Type B pancreatic cell (in vitro differentiated cells): Measurements from ENCODE around the gene TMEM39B. TPM values are rescaled to one million over a fixed set of nuclear protein-coding genes. Genes with fewer than 3 reads are reported as not detected.
"Not testable (repeated sequence)": the region's sequence is repeated elsewhere in the genome, so short reads cannot be mapped to it uniquely, and the experiment has no call there.

ENCODE experiments used
- DNase-seq: peaks from one replicate; pipeline ENCODE4 v3.0.0; 2021; ENCODE audit warnings: mixed read lengths; ENCODE audit not compliant: unreplicated experiment; ENCODE audit errors: extremely low spot score
- H3K27ac Mint-ChIP-seq: 2 replicates; pipeline ENCODE4 v1.8.0; 2021; ENCODE audit warnings: mild to moderate bottlenecking, mixed read lengths
- H3K27me3 Mint-ChIP-seq: 2 replicates; pipeline ENCODE4 v1.8.0; 2021; ENCODE audit warnings: mixed read lengths
- H3K36me3 Mint-ChIP-seq: 2 replicates; pipeline ENCODE4 v1.8.0; 2021; ENCODE audit warnings: mixed read lengths
- H3K4me1 Mint-ChIP-seq: one replicate; pipeline ENCODE4 v1.8.0; 2021; ENCODE audit warnings: mixed read lengths; ENCODE audit not compliant: unreplicated experiment
- H3K4me3 Mint-ChIP-seq: 2 replicates; pipeline ENCODE4 v1.8.0; 2021; ENCODE audit warnings: mild to moderate bottlenecking, mixed read lengths
- H3K9me3 Mint-ChIP-seq: 2 replicates; pipeline ENCODE4 v1.8.0; 2021; ENCODE audit warnings: mixed read lengths
- CTCF ChIP-seq: fragments of 200-600 bp; sonication (generic); conservative IDR thresholded peaks from 2 replicates; pipeline ENCODE4 v1.5.0; 2021; ENCODE audit warnings: antibody characterized with exemption, mild to moderate bottlenecking
- total RNA-seq: library from RNA; stranded (reverse); gene quantifications from 2 replicates; pipeline ENCODE4 v1.2.1, GENCODE V29; 2021; ENCODE audit warnings: low replicate concordance

The TMEM39B gene
- total RNA-seq, 1 donor from 2014 or later: 23.3 TPM

- peaks cover 26% of the 10 kb centered on the region for H3K4me1 Mint-ChIP-seq
- TF ChIP-seq CTCF: no peak
- DNase-seq: no peak
- no peak overlapping the region for H3K4me3 Mint-ChIP-seq
- H3K9me3 Mint-ChIP-seq: no peaks in the 10 kb centered on the region
- no peak overlapping the region for H3K27ac Mint-ChIP-seq
- H3K36me3 Mint-ChIP-seq: peaks cover 5% of the 10 kb centered on the region
- H3K27me3 Mint-ChIP-seq: no peaks in the 10 kb centered on the region
Observed at GRCh38 chr1:32128479-32128878, 55.7 kb downstream of the TMEM39B start.

GRCh38 chr1:32128964-32129363, 56.2 kb downstream of the TMEM39B start:
- no peak for DNase-seq
- Mint-ChIP-seq H3K27ac (no peak overlapping the region), H3K4me1 (peaks cover 28% of the 10 kb centered on the region), H3K4me3 (no peak overlapping the region), H3K36me3 (peaks cover 8% of the 10 kb centered on the region), H3K9me3 (no peaks in the 10 kb centered on the region), H3K27me3 (no peaks in the 10 kb centered on the region)
- TF ChIP-seq CTCF: no peak

- not testable (repeated sequence) for H3K36me3 Mint-ChIP-seq, H3K27me3 Mint-ChIP-seq, H3K9me3 Mint-ChIP-seq, DNase-seq, H3K4me3 Mint-ChIP-seq
- Mint-ChIP-seq H3K4me1 (peaks cover 18% of the 10 kb centered on the region), H3K27ac (peak overlapping the region; percentile 95)
Observed at GRCh38 chr1:32133950-32134280, 61.2 kb downstream of the TMEM39B start.

- no peak for TF ChIP-seq CTCF
- H3K4me3 Mint-ChIP-seq: no peak overlapping the region
- H3K9me3 Mint-ChIP-seq: no peaks in the 10 kb centered on the region
- peaks cover 21% of the 10 kb centered on the region for H3K4me1 Mint-ChIP-seq
- no peak for DNase-seq
- H3K27me3 Mint-ChIP-seq: no peaks in the 10 kb centered on the region
- H3K36me3 Mint-ChIP-seq: peaks cover 8% of the 10 kb centered on the region
- H3K27ac Mint-ChIP-seq: peak overlapping the region; percentile 55
Observed at GRCh38 chr1:32137111-32137510, 64.4 kb downstream of the TMEM39B start.

- no peak for DNase-seq
- Mint-ChIP-seq H3K4me3 (no peak overlapping the region), H3K27ac (peak overlapping the region; percentile 59), H3K27me3 (no peaks in the 10 kb centered on the region), H3K9me3 (no peaks in the 10 kb centered on the region), H3K36me3 (peaks cover 4% of the 10 kb centered on the region), H3K4me1 (peaks cover 22% of the 10 kb centered on the region)
- no peak for TF ChIP-seq CTCF
Observed at GRCh38 chr1:32138965-32139364, 66.2 kb downstream of the TMEM39B start.

- no peak for TF ChIP-seq CTCF
- peaks cover 4% of the 10 kb centered on the region for H3K36me3 Mint-ChIP-seq
- H3K27ac Mint-ChIP-seq: peak overlapping the region; percentile 85
- H3K27me3 Mint-ChIP-seq: no peaks in the 10 kb centered on the region
- H3K4me3 Mint-ChIP-seq: no peak overlapping the region
- DNase-seq: no peak
- peaks cover 22% of the 10 kb centered on the region for H3K4me1 Mint-ChIP-seq
- no peaks in the 10 kb centered on the region for H3K9me3 Mint-ChIP-seq
Observed at GRCh38 chr1:32142446-32143301, 69.9 kb downstream of the TMEM39B start.

GRCh38 chr1:32143302-32143695, 70.6 kb downstream of the TMEM39B start:
- H3K4me1 Mint-ChIP-seq: peaks cover 22% of the 10 kb centered on the region
- not testable (repeated sequence) for H3K4me3 Mint-ChIP-seq, DNase-seq, H3K9me3 Mint-ChIP-seq, H3K27me3 Mint-ChIP-seq, H3K27ac Mint-ChIP-seq
- H3K36me3 Mint-ChIP-seq: peaks cover 10% of the 10 kb centered on the region
